T-helper 1 cell (primary cell): Measurements from ENCODE around the gene AMN1.

Experiments used
- DNase-seq, 5 donors: peaks; one replicate each; pipeline ENCODE4 v3.0.0-alpha.2; 2012 to 2020

Gene AMN1

GRCh38 chr12:31627456-31628054 is 101.3 kb downstream of the AMN1 start:
- DNase-seq, result no peak

GRCh38 chr12:31626270-31626995 is 102.4 kb downstream of the AMN1 start:
- DNase-seq, result no peak

GRCh38 chr12:31622038-31622437 is 106.8 kb downstream of the AMN1 start:
- DNase-seq, result no peak
